ENCODE data around the gene MANEAL. TPM values are rescaled to one million over a fixed set of nuclear protein-coding genes. Genes with fewer than 3 reads are reported as not detected.
A peak's percentile ranks its signal among the peaks of the same experiment; 100 is the strongest.

The MANEAL gene
- total and polyA plus RNA-seq, 2 experiments from 2014 or later = 0.23 to 0.65 TPM

- 54 to 55% methylated on average over 3 of the region's 3 CpGs for WGBS, 2 experiments (ENCODE audit: low coverage in 1 of 2, low lambda C conversion rate in 2 of 2, missing lambda C conversion rate in 2 of 2)
- H3K9ac ChIP-seq = peak overlapping the region; percentile 1; the same call in 1 of the 2 replicates
- in situ Hi-C loops (cut with MboI) = no loop called here
- H3K9me3 ChIP-seq (ENCODE audit: low read depth) = no peaks in the 10 kb centered on the region
- no peak overlapping the region for H2AFZ ChIP-seq
- TF ChIP-seq EZH2phosphoT487 (IDR thresholded peaks at IDR 0.05; ENCODE audit: insufficient read depth, low read depth) = no peak
- TF ChIP-seq EZH2 (IDR thresholded peaks at IDR 0.05; ENCODE audit: insufficient read depth, poor library complexity, severe bottlenecking) = no peak
- peaks cover 99% of the 10 kb centered on the region for H3K79me2 ChIP-seq (ENCODE audit: insufficient read depth)
- no peaks in the 10 kb centered on the region for H4K20me1 ChIP-seq (ENCODE audit: insufficient read depth)
- no peak overlapping the region for H3K4me2 ChIP-seq (ENCODE audit: unreplicated experiment)
- peak overlapping the region; percentile 41 for H3K27ac ChIP-seq
- no peak overlapping the region for H3K4me3 ChIP-seq
- H3K4me1 ChIP-seq (ENCODE audit: insufficient read depth) = peaks cover under 1% of the 10 kb centered on the region; the same call in 1 of the 2 replicates
- no peaks in the 10 kb centered on the region for H3K9me2 ChIP-seq (ENCODE audit: insufficient read depth)
- no peaks in the 10 kb centered on the region for H3K27me3 ChIP-seq (replicated peaks; ENCODE audit: insufficient read depth)
- peaks cover 13% of the 10 kb centered on the region for H3K36me3 ChIP-seq (ENCODE audit: low read depth)
- H3F3A ChIP-seq (ENCODE audit: insufficient read depth) = 0 out of 2 replicates have a peak, but pooled peaks cover under 1% of the 10 kb centered on the region
- peak; percentile 35 for DNase-seq
These were observed 52.1 kb downstream of the MANEAL start for GRCh38 chr1:37845786-37846185.

- no peak for TF ChIP-seq EZH2phosphoT487 (IDR thresholded peaks at IDR 0.05; ENCODE audit: insufficient read depth, low read depth)
- no peak for TF ChIP-seq EZH2 (IDR thresholded peaks at IDR 0.05; ENCODE audit: insufficient read depth, poor library complexity, severe bottlenecking)
- Histone ChIP-seq H2AFZ (no peak overlapping the region), H3K4me2 (ENCODE audit: unreplicated experiment) (no peak overlapping the region), H3K4me1 (ENCODE audit: insufficient read depth) (peaks cover 10% of the 10 kb centered on the region), H4K20me1 (ENCODE audit: insufficient read depth) (no peaks in the 10 kb centered on the region), H3K27me3 (replicated peaks; ENCODE audit: insufficient read depth) (no peaks in the 10 kb centered on the region), H3K9me2 (ENCODE audit: insufficient read depth) (no peaks in the 10 kb centered on the region), H3K9ac (no peak overlapping the region), H3K9me3 (ENCODE audit: low read depth) (no peaks in the 10 kb centered on the region), H3F3A (ENCODE audit: insufficient read depth) (peaks cover 11% of the 10 kb centered on the region), H3K36me3 (ENCODE audit: low read depth) (peaks cover 13% of the 10 kb centered on the region), H3K4me3 (no peak overlapping the region), H3K27ac (no peak overlapping the region), H3K79me2 (ENCODE audit: insufficient read depth) (peaks cover 99% of the 10 kb centered on the region)
- in situ Hi-C loops (cut with MboI) = no loop called here
- DNase-seq = no peak
- 84 to 85% methylated on average over 4 of the region's 4 CpGs for WGBS, 2 experiments (ENCODE audit: low coverage in 1 of 2, low lambda C conversion rate in 2 of 2, missing lambda C conversion rate in 2 of 2)
These were observed 53.1 kb downstream of the MANEAL start for GRCh38 chr1:37846647-37847339.

- no peaks in the 10 kb centered on the region for H3K9me2 ChIP-seq (ENCODE audit: insufficient read depth)
- TF ChIP-seq EZH2phosphoT487 (IDR thresholded peaks at IDR 0.05; ENCODE audit: insufficient read depth, low read depth) (no peak), EZH2 (IDR thresholded peaks at IDR 0.05; ENCODE audit: insufficient read depth, poor library complexity, severe bottlenecking) (no peak)
- no peak overlapping the region for H3K4me2 ChIP-seq (ENCODE audit: unreplicated experiment)
- H4K20me1 ChIP-seq (ENCODE audit: insufficient read depth) = no peaks in the 10 kb centered on the region
- H3K79me2 ChIP-seq (ENCODE audit: insufficient read depth) = peaks cover 100% of the 10 kb centered on the region
- no peak overlapping the region for H3K4me3 ChIP-seq
- H3K9me3 ChIP-seq (ENCODE audit: low read depth) = no peaks in the 10 kb centered on the region
- H3K27ac ChIP-seq = no peak overlapping the region
- WGBS, 2 experiments (ENCODE audit: low coverage in 1 of 2, low lambda C conversion rate in 2 of 2, missing lambda C conversion rate in 2 of 2) = 96% methylated on average over 3 of the region's 3 CpGs
- no peaks in the 10 kb centered on the region for H3K27me3 ChIP-seq (replicated peaks; ENCODE audit: insufficient read depth)
- no peak overlapping the region for H2AFZ ChIP-seq
- DNase-seq = no peak
- in situ Hi-C loops (cut with MboI) = no loop called here
- peaks cover 9% of the 10 kb centered on the region for H3K36me3 ChIP-seq (ENCODE audit: low read depth)
- H3K4me1 ChIP-seq (ENCODE audit: insufficient read depth) = peaks cover 15% of the 10 kb centered on the region
- H3K9ac ChIP-seq = no peak overlapping the region
- peaks cover 20% of the 10 kb centered on the region for H3F3A ChIP-seq (ENCODE audit: insufficient read depth)
These were observed 55.8 kb downstream of the MANEAL start for GRCh38 chr1:37849480-37849879.

- H4K20me1 ChIP-seq (ENCODE audit: insufficient read depth) = no peaks in the 10 kb centered on the region
These were observed 56.8 kb downstream of the MANEAL start for GRCh38 chr1:37850352-37850955.

More at GRCh38 chr1:37850352-37850955, 56.8 kb downstream of the MANEAL start:
- 94 to 97% methylated on average over 6 of the region's 6 CpGs for WGBS, 2 experiments (ENCODE audit: low coverage in 1 of 2, low lambda C conversion rate in 2 of 2, missing lambda C conversion rate in 2 of 2)
- TF ChIP-seq EZH2 (IDR thresholded peaks at IDR 0.05; ENCODE audit: insufficient read depth, poor library complexity, severe bottlenecking) = no peak
- TF ChIP-seq EZH2phosphoT487 (IDR thresholded peaks at IDR 0.05; ENCODE audit: insufficient read depth, low read depth) = no peak
- Histone ChIP-seq H3K36me3 (ENCODE audit: low read depth) (peaks cover 14% of the 10 kb centered on the region), H3K27ac (no peak overlapping the region), H3K4me1 (ENCODE audit: insufficient read depth) (peaks cover 15% of the 10 kb centered on the region), H3K9ac (no peak overlapping the region), H3K4me3 (no peak overlapping the region), H3K4me2 (ENCODE audit: unreplicated experiment) (no peak overlapping the region), H3K9me2 (ENCODE audit: insufficient read depth) (no peaks in the 10 kb centered on the region), H3K9me3 (ENCODE audit: low read depth) (no peaks in the 10 kb centered on the region), H2AFZ (no peak overlapping the region), H3F3A (ENCODE audit: insufficient read depth) (peaks cover 20% of the 10 kb centered on the region), H3K27me3 (replicated peaks; ENCODE audit: insufficient read depth) (no peaks in the 10 kb centered on the region), H3K79me2 (ENCODE audit: insufficient read depth) (peaks cover 100% of the 10 kb centered on the region)
- in situ Hi-C loops (cut with MboI) = no loop called here
- no peak for DNase-seq

Other genes with a start within 250 kb of the MANEAL start
- 12.3 and 12.4 TPM in 2 replicates for gene SNIP1, start 239.6 kb upstream of the MANEAL start, total RNA-seq (2014; rRNA removed; shearing (Covaris generic))
- 7.4 and 9.8 TPM in 2 replicates for gene SNIP1, start 239.6 kb upstream of the MANEAL start, polyA plus RNA-seq (2016; fragmentation: Nextera tagmentation; extraction: Ambion mirVana)
- gene DNALI1, start 236.9 kb upstream of the MANEAL start, total RNA-seq (2014; rRNA removed; shearing (Covaris generic)) = 0.32 and 0.63 TPM in 2 replicates
- 1.2 and 2.1 TPM in 2 replicates for gene DNALI1, start 236.9 kb upstream of the MANEAL start, polyA plus RNA-seq (2016; fragmentation: Nextera tagmentation; extraction: Ambion mirVana)
- gene GNL2, start 197.9 kb upstream of the MANEAL start, total RNA-seq (2014; rRNA removed; shearing (Covaris generic)) = 39.3 and 53.6 TPM in 2 replicates
- gene GNL2, start 197.9 kb upstream of the MANEAL start, polyA plus RNA-seq (2016; fragmentation: Nextera tagmentation; extraction: Ambion mirVana) = 65.4 and 67.1 TPM in 2 replicates
- gene RSPO1, start 159.0 kb upstream of the MANEAL start, total RNA-seq (2014; rRNA removed; shearing (Covaris generic)) = 0.22 TPM in 1 of 2 replicates, not detected in the other
- not detected in 2 replicates for gene RSPO1, start 159.0 kb upstream of the MANEAL start, polyA plus RNA-seq (2016; fragmentation: Nextera tagmentation; extraction: Ambion mirVana)
- 4.4 and 5.7 TPM in 2 replicates for gene CDCA8, start 101.3 kb upstream of the MANEAL start, total RNA-seq (2014; rRNA removed; shearing (Covaris generic))
- 15.4 and 16.6 TPM in 2 replicates for gene CDCA8, start 101.3 kb upstream of the MANEAL start, polyA plus RNA-seq (2016; fragmentation: Nextera tagmentation; extraction: Ambion mirVana)
- gene EPHA10, start 28.7 kb upstream of the MANEAL start, total RNA-seq (2014; rRNA removed; shearing (Covaris generic)) = not detected in 2 replicates
- not detected in 2 replicates for gene EPHA10, start 28.7 kb upstream of the MANEAL start, polyA plus RNA-seq (2016; fragmentation: Nextera tagmentation; extraction: Ambion mirVana)
- 86.2 and 110 TPM in 2 replicates for gene C1orf122, start 13.9 kb downstream of the MANEAL start, total RNA-seq (2014; rRNA removed; shearing (Covaris generic))
- 103 and 108 TPM in 2 replicates for gene C1orf122, start 13.9 kb downstream of the MANEAL start, polyA plus RNA-seq (2016; fragmentation: Nextera tagmentation; extraction: Ambion mirVana)
- 22.4 and 24.9 TPM in 2 replicates for gene YRDC, start 14.4 kb downstream of the MANEAL start, total RNA-seq (2014; rRNA removed; shearing (Covaris generic))
- gene YRDC, start 14.4 kb downstream of the MANEAL start, polyA plus RNA-seq (2016; fragmentation: Nextera tagmentation; extraction: Ambion mirVana) = 12.5 and 13.9 TPM in 2 replicates
- 2.1 TPM in 2 replicates for gene MTF1, start 65.7 kb downstream of the MANEAL start, total RNA-seq (2014; rRNA removed; shearing (Covaris generic))
- gene MTF1, start 65.7 kb downstream of the MANEAL start, polyA plus RNA-seq (2016; fragmentation: Nextera tagmentation; extraction: Ambion mirVana) = 14.4 and 14.7 TPM in 2 replicates
- gene INPP5B, start 153.2 kb downstream of the MANEAL start, total RNA-seq (2014; rRNA removed; shearing (Covaris generic)) = 24.4 and 34.3 TPM in 2 replicates
- gene INPP5B, start 153.2 kb downstream of the MANEAL start, polyA plus RNA-seq (2016; fragmentation: Nextera tagmentation; extraction: Ambion mirVana) = 9.8 and 10.0 TPM in 2 replicates
- gene SF3A3, start 196.2 kb downstream of the MANEAL start, total RNA-seq (2014; rRNA removed; shearing (Covaris generic)) = 37.9 and 62.3 TPM in 2 replicates
- gene SF3A3, start 196.2 kb downstream of the MANEAL start, polyA plus RNA-seq (2016; fragmentation: Nextera tagmentation; extraction: Ambion mirVana) = 63.4 and 72.3 TPM in 2 replicates
- gene FHL3, start 211.7 kb downstream of the MANEAL start, total RNA-seq (2014; rRNA removed; shearing (Covaris generic)) = 26.9 and 31.7 TPM in 2 replicates
- 44.4 and 48.0 TPM in 2 replicates for gene FHL3, start 211.7 kb downstream of the MANEAL start, polyA plus RNA-seq (2016; fragmentation: Nextera tagmentation; extraction: Ambion mirVana)
- 25.8 and 37.1 TPM in 2 replicates for gene UTP11, start 218.9 kb downstream of the MANEAL start, total RNA-seq (2014; rRNA removed; shearing (Covaris generic))
- gene UTP11, start 218.9 kb downstream of the MANEAL start, polyA plus RNA-seq (2016; fragmentation: Nextera tagmentation; extraction: Ambion mirVana) = 51.0 and 54.3 TPM in 2 replicates

All from GM23248 (cell line).